Caco-2 (cell line): Measurements from ENCODE around the gene STXBP1. TPM values are rescaled to one million over a fixed set of nuclear protein-coding genes. Genes with fewer than 3 reads are reported as not detected.

Source experiments
- BruUV-seq: library from RNA; stranded (reverse); fragments of 400-500 nt; replicated peaks from 2 replicates; lab custom pipeline; 2021; lab: Mats Ljungman, UMichigan
- CTCF ChIA-PET: fragments of 300-600 bp; sonication (Branson Sonifier 250); formaldehyde crosslinking; loops from one replicate; lab custom pipeline; 2022; ENCODE audit warnings: antibody characterized with exemption; lab: Charles Lee
- POLR2A ChIA-PET: fragments of 300-600 bp; sonication (Branson Sonifier 250); formaldehyde crosslinking; loops from one replicate; lab custom pipeline; 2022; ENCODE audit warnings: antibody characterized with exemption; lab: Charles Lee
- DNase-seq, 2 experiments: peaks; one replicate each; pipeline versions ENCODE4 v3.0.0 to v3.0.0-alpha.2; 2020 to 2022
- H3K27me3 ChIP-seq: replicated peaks from 2 replicates; pipeline ENCODE4 v1.6.0; 2011; ENCODE audit warnings: low read length; ENCODE audit not compliant: control insufficient read depth, insufficient read depth
- H3K36me3 ChIP-seq: 2 replicates; pipeline ENCODE4 v1.5.1; 2011; ENCODE audit warnings: low read length; ENCODE audit not compliant: control insufficient read depth, insufficient read depth
- H3K4me1 ChIP-seq: fragments of 250-450 bp; sonication (Bioruptor Pico); 2 replicates; pipeline ENCODE4 v1.5.1; 2020; ENCODE audit warnings: mild to moderate bottlenecking
- H3K4me3 ChIP-seq: 2 replicates; pipeline ENCODE4 v1.5.1; 2011; ENCODE audit warnings: low read depth, mild to moderate bottlenecking, control low read depth, low read length
- H3K9me3 ChIP-seq: fragments of 250-450 bp; sonication (Bioruptor Pico); 2 replicates; pipeline ENCODE4 v1.5.1; 2020; ENCODE audit warnings: mild to moderate bottlenecking, moderate library complexity
- H3K27ac Mint-ChIP-seq: one replicate; pipeline ENCODE4 v1.8.0; 2022; ENCODE audit warnings: mixed read lengths; ENCODE audit not compliant: unreplicated experiment
- H3K27me3 Mint-ChIP-seq: one replicate; pipeline ENCODE4 v1.8.0; 2022; ENCODE audit warnings: mixed read lengths; ENCODE audit not compliant: insufficient read depth, unreplicated experiment
- H3K36me3 Mint-ChIP-seq: one replicate; pipeline ENCODE4 v1.8.0; 2022; ENCODE audit warnings: mild to moderate bottlenecking, mixed read lengths; ENCODE audit not compliant: insufficient read depth, unreplicated experiment
- H3K4me1 Mint-ChIP-seq: one replicate; pipeline ENCODE4 v1.8.0; 2022; ENCODE audit warnings: low read depth, mixed read lengths; ENCODE audit not compliant: unreplicated experiment
- H3K4me3 Mint-ChIP-seq: one replicate; pipeline ENCODE4 v1.8.0; 2022; ENCODE audit warnings: mild to moderate bottlenecking, moderate library complexity, mixed read lengths; ENCODE audit not compliant: unreplicated experiment
- H3K9me3 Mint-ChIP-seq: one replicate; pipeline ENCODE4 v1.8.0; 2022; ENCODE audit warnings: mixed read lengths; ENCODE audit not compliant: unreplicated experiment
- CTCF ChIP-seq, 2 experiments: fragments of 200-600 bp in 1 of 2; IDR thresholded peaks; 1 replicate in 1 of 2; 2 replicates in 1 of 2; pipeline versions ENCODE4 v1.5.1 to v1.8.0; 2011 to 2022; ENCODE audit warnings: antibody characterized with exemption in 1 of 2, control low read depth in 1 of 2, inconsistent platforms in 1 of 2, low read depth in 1 of 2, low read length in 1 of 2, mild to moderate bottlenecking in 1 of 2, moderate library complexity in 1 of 2; ENCODE audit not compliant: insufficient read depth in 1 of 2, severe bottlenecking in 1 of 2, unreplicated experiment in 1 of 2
- intact Hi-C: fragments of 100-400 bp; cut with micrococcal nuclease; formaldehyde crosslinking; loops from one replicate; pipeline ENCODE4 v1.10.0; 2022; ENCODE audit not compliant: unreplicated experiment
- total RNA-seq: library from RNA; stranded (reverse); gene quantifications from 2 replicates; pipeline ENCODE4 v1.2.3, GENCODE V29; 2022

Gene STXBP1
- total RNA-seq, 1 experiment from 2014 or later, result 5.5 TPM

- no peak for DNase-seq
- H3K4me3 Mint-ChIP-seq, result no peak overlapping the region
- H3K9me3 Mint-ChIP-seq, result no peaks in the 10 kb centered on the region
- no TSS peak for BruUV-seq
- no peaks in the 10 kb centered on the region for H3K36me3 Mint-ChIP-seq
- peaks cover 3% of the 10 kb centered on the region for H3K27me3 Mint-ChIP-seq
- ChIA-PET POLR2A (no interaction called here), CTCF (no interaction called here)
- Histone ChIP-seq H3K36me3 (no peaks in the 10 kb centered on the region), H3K4me1 (no peaks in the 10 kb centered on the region), H3K27me3 (no peaks in the 10 kb centered on the region), H3K9me3 (no peaks in the 10 kb centered on the region), H3K4me3 (no peak overlapping the region)
- no peaks in the 10 kb centered on the region for H3K4me1 Mint-ChIP-seq
- TF ChIP-seq CTCF (IDR thresholded peaks at IDR 0.05; ENCODE audit: insufficient read depth in 1 of 2, low read depth in 1 of 2, low read length in 1 of 2, severe bottlenecking in 1 of 2, unreplicated experiment in 1 of 2), result no peak
- H3K27ac Mint-ChIP-seq, result no peak overlapping the region
- intact Hi-C loops, result no loop called here
Measured at GRCh38 chr9:127673234-127673633, 61.2 kb downstream of the STXBP1 start.

GRCh38 chr9:127676638-127677037 is 64.6 kb downstream of the STXBP1 start:
- H3K4me3 ChIP-seq, result no peak overlapping the region
- no peak overlapping the region for H3K27ac Mint-ChIP-seq
- no peaks in the 10 kb centered on the region for H3K4me1 ChIP-seq
- ChIA-PET POLR2A (no interaction called here), CTCF (no interaction called here)
- no TSS peak for BruUV-seq
- H3K4me3 Mint-ChIP-seq, result no peak overlapping the region
- no peaks in the 10 kb centered on the region for H3K4me1 Mint-ChIP-seq
- H3K9me3 Mint-ChIP-seq, result no peaks in the 10 kb centered on the region
- no peak for TF ChIP-seq CTCF (IDR thresholded peaks at IDR 0.05; ENCODE audit: insufficient read depth in 1 of 2, low read depth in 1 of 2, low read length in 1 of 2, severe bottlenecking in 1 of 2, unreplicated experiment in 1 of 2)
- H3K27me3 ChIP-seq, result no peaks in the 10 kb centered on the region
- H3K36me3 ChIP-seq, result no peaks in the 10 kb centered on the region
- H3K9me3 ChIP-seq, result no peaks in the 10 kb centered on the region
- H3K27me3 Mint-ChIP-seq, result peaks cover 3% of the 10 kb centered on the region
- DNase-seq, result no peak
- intact Hi-C loops, result no loop called here
- H3K36me3 Mint-ChIP-seq, result no peaks in the 10 kb centered on the region

- Mint-ChIP-seq H3K9me3 (no peaks in the 10 kb centered on the region), H3K27me3 (peaks cover 3% of the 10 kb centered on the region), H3K4me3 (no peak overlapping the region), H3K27ac (no peak overlapping the region), H3K36me3 (peaks cover under 1% of the 10 kb centered on the region), H3K4me1 (peaks cover 2% of the 10 kb centered on the region)
- TF ChIP-seq CTCF (IDR thresholded peaks at IDR 0.05; ENCODE audit: insufficient read depth in 1 of 2, low read depth in 1 of 2, low read length in 1 of 2, severe bottlenecking in 1 of 2, unreplicated experiment in 1 of 2), result no peak
- intact Hi-C loops, result no loop called here
- CTCF ChIA-PET, result no interaction called here
- no peaks in the 10 kb centered on the region for H3K27me3 ChIP-seq
- POLR2A ChIA-PET, result no interaction called here
- no TSS peak for BruUV-seq
- DNase-seq, result no peak
- H3K9me3 ChIP-seq, result no peaks in the 10 kb centered on the region
- H3K36me3 ChIP-seq, result no peaks in the 10 kb centered on the region
- H3K4me1 ChIP-seq, result no peaks in the 10 kb centered on the region; the same call in 1 of the 2 replicates
- no peak overlapping the region for H3K4me3 ChIP-seq
Measured at GRCh38 chr9:127679506-127679905, 67.4 kb downstream of the STXBP1 start.
